HG03342 (cell line): Measurements from ENCODE around the gene PIGM.

Experiments used
- ATAC-seq: cut with Tn5 transposase; IDR thresholded peaks from one replicate; pipeline ENCODE4 v1.9.1; 2021; ENCODE audit warnings: mild to moderate bottlenecking, moderate library complexity; ENCODE audit not compliant: unreplicated experiment

PIGM gene

DNA sequence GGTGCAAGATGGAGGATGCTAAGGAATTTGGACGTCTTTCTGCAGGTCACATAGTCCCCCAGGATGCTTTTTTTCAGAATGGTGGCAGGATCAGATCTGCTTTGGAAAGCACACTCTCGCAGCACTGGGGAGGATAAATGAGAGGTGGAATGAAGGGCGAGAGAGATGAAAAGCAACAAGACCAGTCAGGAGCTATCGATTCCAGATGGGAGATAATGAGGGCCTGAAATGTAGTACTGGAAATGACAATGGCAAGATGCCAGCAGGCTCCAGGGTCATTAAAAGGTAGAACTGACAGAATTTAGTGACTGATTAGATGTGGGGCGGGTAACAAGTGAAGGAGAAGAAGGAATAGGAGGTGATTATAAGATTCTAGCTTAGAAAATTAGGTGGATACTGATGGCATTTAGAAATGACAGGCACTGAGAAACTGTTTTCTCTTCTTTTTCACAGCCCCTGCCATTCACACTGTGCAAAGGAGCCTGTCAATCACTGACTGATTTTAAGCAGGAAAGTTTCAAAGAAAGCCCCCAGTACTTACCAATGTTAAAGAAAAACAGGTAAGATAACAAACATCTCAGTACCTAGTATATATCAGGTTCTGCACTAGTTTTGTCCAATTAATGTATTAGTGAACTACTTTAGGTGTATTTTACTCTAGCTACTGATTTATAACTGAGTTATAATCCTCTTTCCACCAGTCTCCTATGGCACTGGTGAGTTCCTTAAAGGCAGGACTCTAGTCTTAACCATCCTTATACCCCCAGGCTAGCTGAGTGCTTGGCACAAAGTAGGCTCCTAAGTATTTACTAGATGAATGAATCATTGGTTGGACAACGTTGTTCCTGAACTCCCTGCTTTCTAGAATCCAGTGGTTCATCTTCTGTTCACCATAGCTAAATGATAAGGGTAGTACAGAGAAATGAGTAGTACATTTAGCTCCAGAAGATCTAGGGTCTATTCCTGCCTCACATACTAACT lies 9.2 kb downstream of the PIGM start:
- ATAC-seq: no peak

DNA sequence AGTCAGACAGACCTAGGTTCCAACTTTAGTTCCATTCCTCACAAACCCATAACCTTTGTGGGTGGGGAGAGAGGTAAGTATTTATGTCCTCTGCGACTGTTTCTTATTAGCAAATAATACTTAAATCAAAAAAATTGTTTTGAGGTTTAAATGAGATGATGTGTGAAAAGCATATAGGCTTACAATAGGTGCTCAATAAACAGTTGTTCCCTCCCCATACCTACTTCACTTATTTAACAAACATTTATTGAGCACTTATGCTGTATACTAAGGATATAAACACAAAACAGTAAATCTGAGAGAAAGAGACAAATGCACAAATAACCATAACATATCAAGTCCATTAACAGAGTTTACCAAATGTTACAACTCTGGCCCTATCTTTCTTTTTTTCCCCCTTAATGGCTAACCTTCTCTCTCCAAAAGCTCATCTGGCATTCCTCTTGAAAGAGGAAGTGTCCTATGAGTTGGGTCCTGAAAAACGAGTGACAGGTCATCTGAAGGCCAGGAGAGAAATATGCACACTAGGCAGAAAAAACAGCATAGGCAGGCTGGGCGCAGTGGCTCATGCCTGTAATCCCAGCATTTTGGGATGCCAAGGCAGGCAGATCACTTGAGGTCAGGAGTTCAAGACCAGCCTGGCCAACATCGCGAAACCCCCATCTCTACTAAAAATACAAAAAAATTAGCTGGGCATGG lies 10.3 kb downstream of the PIGM start:
- no peak for ATAC-seq

DNA sequence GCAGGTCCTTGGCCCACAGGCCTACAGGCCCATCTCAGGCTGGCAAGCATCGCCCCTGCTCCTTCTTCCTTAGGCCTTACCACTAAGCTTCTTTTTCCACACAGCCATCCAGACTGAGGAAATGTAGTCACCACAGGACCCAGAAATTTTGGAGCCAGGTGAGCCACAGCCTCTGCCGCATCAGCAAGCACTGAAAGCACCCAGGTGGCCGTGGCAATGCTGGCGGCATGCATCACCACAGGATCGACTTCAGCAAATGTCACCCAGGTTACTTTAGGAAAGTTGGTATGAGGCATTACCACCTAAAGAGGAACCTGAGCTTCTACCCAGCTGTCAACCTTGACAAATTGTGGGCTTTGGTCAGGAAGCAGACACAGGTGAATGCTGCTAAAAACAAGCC lies 11.6 kb downstream of the PIGM start:
- ATAC-seq: no peak

DNA sequence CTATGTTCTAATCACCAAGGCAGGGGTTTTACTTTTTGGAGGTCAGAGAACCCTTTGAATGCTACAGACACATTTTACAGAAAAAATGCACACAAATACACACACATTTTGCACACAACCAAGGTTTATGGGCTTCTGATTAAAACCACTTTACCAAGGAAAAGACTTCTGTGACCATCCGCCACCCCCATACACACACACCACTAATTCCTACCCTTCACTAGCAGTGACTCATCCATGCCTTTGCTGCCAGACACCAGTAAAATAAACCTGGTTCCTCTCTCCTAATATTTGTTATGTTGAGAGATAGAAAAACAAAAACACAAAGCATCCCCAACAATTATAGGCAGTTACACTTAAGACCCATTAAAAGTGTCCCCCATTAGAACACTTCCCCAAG lies 12.9 kb downstream of the PIGM start:
- no peak for ATAC-seq

DNA sequence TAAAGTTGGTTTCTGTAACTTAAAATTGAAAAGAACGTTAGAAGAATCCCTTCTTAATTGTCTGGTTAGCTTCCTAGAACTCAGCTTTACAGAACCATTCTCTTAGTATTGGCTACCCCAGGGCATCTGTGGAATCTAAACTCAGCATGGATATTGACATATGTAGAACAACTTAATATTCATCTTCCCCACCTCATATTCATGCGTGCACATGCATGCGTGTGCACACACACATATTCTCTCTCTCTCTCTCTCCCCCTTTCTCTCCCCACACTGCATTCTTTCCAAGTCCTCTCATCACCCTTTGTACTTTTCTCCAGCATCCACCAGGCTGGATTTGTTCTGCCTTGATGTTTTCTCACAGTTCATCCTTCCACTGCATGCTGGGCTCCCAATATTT lies 13.4 kb downstream of the PIGM start:
- ATAC-seq: no peak

DNA sequence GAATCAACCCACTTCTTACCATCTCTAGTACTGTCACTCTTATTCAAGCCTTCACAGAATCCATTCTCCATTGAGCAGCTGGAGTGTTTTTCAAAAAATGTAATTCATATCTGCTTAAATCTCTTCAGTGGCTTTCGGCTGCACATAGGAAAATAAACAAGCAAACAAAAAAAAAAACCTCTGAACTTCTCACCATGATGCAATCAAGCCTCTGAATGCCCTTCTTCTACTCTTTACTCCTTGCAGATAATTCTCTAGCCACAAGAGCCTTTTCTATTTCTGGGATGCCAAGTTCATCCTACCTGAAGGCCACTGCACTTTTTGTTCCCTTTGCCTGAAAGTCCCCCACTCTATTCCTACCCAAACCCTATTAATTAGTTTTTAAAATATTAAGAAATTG lies 14.2 kb downstream of the PIGM start:
- no peak for ATAC-seq

DNA sequence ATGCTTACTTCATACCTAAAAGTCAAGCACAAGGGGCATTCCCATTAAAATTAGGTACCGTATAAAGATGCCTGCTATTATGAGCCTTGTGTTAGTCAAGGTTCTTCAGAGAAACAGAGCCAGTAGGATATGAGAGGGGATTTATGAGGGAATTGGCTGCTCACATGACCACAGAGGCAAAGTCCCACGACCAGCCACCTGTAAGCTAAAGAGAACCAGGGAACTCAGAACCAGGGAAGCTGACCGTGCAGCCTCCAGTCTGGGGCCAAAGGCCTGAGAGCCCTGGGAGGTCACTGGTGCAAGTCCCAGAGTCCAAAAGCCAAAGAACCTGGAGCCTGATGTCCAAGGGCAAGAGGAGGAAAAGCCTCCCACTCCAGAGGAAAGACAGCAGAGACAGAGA lies 20.0 kb downstream of the PIGM start:
- no peak for ATAC-seq

DNA sequence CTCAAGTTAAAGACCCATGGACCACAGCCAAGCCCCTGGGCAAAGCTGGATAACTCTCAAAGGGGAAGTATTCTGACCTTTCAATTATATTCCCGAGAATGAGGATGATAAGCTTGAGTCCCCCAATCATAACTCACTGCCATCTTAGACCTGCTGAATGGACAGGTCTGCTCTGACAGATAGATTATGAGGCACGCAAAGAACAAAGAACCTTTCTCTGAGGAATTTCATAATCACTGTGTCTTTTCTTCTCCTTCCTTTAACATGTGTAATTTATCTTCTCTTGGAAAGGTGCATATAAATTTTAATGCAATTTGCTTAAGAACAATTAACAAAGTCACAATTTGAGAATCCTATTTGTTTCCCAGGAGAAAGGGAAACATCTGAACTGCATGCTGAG lies 22.0 kb downstream of the PIGM start:
- no peak for ATAC-seq

DNA sequence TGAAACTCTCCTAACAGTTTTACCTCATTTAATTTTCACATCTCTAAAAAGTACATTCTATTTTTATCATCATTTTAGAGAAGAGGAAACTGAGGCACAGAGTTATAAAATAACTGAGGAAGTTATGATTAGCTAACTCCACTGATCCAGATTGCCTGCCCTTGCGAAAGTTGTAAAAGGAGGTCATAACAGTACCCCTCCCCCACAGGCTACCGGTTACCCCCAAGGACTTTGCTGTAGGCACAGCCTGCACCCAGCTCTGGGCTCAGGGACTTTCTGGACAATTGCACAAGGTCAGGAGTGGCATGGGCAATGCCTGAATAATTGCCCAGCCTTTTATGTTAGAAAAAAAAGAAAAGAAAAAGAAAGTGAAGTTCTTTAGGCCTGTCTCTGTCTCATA lies 22.7 kb downstream of the PIGM start:
- ATAC-seq: no peak

DNA sequence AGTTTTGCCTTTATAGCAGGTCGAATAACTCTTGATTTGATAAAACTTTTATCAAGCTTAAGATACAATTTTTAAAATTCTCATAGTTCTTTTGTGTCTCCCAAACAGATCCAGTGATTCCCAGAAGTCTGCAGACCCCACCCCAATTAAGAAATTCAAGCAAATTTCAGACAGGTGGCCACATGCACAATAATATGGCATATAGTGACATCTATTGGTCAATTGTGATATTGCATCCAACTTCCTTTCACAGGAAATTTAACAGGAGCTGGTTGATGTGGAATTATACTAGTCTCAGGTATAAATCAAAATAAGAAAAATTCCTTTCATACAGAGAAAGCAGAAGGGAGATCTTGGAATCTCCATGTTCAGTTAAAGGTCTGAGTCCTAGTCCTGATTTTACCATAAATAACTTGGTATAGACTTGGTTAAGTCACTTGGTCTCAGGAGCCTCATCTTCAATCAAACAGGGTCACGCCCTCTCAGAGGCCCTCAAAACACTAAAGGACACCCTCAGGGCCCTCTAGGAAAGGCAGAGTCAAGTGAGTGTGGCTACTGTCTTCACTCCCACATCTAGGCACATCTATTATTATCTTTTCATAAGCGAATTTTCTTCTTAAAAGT lies 24.1 kb downstream of the PIGM start:
- no peak for ATAC-seq

DNA sequence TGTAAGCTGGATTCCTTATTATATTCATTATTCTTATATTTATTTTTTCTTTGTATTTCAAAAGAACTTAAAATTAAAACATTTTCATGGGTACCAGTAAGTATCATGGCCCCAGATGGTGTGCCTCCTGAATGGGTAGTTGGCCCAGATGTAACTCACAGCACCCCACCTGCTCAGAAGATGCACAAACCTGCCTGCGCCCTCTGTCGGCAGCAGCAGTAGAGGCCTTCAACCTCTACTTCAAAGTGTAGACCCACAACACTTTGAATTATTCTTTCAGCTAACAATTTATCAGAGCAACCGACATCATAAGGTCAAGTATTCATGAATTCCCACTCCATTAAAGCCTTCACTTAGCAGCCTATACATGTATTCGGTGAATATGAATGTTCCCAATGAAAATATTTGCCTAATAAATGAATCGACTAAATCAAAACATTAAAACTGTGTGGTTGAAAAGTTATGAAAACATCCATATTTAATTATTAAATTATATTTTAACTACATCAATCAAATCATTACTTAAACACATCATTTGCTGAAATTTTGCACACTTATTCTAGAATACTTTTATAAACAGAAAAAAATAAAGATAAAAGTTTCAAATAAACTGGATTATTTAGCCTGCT lies 25.4 kb downstream of the PIGM start:
- peak; percentile 88 for ATAC-seq

DNA sequence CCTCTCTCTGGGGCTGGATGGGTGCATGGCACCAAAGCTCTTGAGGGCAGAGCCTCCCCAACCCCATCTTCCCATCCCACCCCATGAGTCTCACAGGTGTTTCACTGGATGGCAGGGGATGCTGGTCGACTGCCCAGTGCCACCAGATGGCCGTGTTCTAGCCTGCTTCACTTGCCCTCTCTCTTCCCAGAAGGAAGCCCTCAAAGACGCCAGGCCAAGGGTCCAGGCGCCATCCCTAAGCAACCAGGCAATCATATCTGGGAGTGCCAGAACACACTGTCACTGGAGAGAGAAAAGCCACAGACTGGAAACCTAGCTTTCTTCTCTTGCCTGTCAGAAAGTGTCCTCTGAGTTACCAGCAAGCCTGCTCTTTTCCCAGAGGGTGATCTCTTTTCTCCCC lies 26.7 kb downstream of the PIGM start:
- no peak for ATAC-seq

DNA sequence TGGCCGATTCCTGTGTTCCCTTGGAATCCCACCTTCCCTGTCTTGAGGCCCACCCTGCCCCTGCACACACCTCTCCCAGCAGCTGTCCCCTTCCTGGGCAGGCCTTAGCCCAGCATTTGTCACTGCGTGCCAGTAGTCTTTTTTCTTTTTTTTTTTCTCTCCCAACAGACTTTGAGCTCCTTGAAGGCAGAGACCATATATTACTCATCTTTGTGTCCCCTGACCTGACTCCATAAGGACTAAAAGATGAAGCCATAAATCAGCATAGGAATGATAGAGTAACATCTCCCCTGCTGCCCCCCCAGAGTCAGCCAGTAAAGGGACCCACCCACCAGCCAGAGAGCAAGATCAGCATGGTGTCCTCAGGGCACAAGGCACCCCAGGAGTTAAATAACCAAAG lies 27.4 kb downstream of the PIGM start:
- no peak for ATAC-seq

DNA sequence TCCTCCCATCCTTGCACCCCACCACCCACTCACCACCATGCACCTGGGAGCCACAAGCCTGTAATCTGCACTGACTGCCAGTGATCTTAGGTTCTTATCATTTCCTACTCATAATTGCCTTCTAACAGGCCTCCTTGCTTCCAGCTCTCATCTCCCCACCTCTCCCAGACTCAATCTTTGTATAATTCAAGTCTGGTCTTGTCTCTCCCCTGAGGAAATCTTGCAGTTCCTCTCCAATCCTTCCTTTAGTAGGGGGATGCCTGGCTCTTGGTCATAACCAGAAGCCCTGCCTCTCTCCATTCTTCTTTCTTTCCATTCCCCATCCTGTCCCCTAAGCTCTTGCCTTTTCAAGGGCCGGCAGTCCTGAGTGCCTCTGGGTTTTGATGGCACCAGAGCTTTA lies 27.8 kb downstream of the PIGM start:
- ATAC-seq: no peak

DNA sequence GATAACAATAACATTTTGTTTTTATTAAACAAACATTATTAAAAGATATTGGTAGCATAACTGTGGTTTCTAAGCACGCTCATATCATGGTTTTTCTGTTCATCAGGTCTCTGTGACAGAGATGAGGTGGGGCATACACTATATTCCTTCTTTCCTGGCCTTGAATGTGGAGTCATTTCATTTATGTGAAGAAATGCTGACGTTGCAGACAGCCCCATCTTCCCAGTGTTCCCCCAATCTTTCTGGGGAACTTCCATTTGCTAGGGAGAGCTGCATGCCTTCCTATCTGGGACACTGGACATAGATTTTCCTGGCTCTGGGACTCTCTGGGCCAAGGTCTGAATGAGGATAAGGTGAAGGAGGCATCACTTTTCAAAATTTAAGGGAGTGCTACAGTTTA lies 30.4 kb downstream of the PIGM start:
- ATAC-seq: no peak

DNA sequence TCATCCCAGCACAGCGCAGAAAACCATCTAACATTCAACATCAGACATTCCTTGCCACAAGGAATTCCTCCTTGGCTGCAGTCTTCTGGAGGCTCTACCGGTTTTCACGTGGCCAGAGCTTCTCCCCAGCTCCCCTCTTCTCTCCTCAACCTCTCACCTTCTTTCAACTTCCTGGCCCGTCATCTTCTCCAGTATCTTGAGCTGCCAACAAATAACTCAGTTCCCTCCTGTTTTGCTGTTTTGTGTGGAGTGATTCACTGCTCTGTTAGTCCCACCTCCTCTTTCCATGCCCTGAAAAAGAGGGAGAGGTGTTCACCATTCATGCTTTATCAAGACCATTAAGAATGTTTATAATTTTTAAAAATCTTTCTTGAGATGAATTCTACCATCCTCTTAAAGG lies 32.6 kb downstream of the PIGM start:
- ATAC-seq: no peak

DNA sequence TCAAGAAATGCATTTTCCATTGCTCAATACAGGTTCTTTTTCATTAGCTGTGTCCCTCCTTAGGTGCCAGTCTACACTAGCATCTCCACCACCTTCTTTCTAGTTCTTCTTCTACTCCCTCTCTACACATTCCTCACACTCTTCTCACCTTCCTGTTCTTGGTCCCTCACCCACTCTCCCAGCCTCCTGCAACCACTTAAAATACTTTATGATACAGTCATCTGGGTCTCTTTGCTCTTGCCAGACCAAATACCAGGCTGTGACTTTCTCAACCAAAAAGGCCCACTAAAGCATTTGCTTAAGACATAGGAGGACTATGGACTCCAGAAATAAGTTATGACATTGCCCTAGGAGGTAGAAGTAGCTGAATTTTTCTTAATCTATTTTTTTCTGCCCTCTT lies 35.1 kb downstream of the PIGM start:
- no peak for ATAC-seq

DNA sequence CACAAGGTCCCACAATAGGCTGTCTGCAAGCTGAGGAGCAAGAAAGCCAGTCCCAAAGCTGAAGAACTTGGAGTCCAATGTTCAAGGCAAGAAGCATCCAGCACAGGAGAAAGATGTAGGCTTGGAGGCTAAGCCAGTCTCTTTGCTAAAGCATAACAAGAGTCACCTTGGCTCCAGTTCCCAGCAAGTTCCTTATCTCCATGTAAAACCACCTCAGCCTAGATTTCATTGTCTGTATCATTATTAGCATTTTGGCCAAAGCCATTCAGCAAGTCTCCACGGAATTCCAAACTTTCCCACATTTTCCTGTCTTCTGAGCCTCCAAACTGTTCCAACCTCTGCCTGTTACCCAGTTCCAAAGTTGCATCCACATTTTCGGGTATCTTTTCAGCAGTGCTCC lies 36.9 kb downstream of the PIGM start:
- no peak for ATAC-seq

DNA sequence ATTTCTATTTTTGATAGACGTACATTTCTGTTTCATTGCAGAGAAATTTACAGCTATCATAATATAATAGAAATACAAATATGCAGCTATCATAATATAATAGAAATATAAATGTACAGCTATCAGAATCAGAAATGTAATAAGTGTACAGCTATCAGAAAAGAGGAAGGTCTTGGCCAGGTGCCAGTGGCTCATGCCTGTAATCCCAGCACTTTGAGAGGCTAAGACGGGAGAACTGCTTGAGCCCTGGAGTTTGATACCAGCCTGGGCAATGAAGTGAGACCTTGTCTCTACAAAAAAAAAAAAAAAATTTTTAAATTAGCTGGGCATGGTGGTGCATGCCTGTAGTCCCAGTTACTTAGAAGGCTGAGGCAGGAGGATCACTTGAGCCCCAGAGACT lies 37.9 kb downstream of the PIGM start:
- no peak for ATAC-seq

DNA sequence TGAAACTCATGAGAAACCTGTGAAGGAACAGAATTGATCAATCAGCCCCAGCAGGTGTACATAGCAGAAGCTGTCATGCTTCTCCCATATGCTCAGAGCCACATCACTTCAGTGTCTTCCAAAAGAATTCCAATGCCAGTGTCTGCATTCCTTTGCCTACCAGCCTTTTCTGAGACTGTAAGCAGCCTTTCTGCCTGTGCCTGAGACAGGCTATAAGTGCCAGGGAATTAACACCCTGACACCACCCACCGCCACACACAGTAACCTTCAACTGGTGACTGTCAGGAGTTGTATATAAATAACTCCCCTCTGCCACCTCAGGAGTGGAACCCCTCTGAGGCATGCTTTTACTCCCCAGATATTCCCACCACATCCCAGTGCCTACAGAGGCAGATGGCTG lies 39.6 kb downstream of the PIGM start:
- no peak for ATAC-seq

DNA sequence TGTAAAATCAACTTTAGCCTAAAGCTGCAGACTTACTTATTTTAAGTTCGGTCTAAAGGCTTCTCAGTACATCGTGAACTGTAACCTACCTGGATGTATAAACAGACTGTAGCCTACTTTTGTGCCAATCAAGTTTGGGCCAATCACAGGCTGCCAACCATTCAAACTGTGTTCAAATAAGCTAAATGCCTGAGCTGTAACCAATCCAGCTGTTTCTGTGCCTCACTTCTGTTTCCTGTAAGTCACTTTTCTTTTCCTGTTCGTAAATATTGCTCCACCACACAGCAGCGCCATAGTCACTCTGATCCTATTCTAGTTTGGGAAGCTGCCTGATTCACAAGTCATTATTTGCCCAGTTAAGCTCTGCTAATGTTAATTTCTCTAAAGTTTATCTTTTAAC lies 40.3 kb downstream of the PIGM start:
- no peak for ATAC-seq
